Keratinocyte (primary cell): Measurements from ENCODE around the gene WNT7A.

Experiments used
- CTCF ChIP-seq, 3 experiments: IDR thresholded peaks in 1 of 3; conservative IDR thresholded peaks in 1 of 3; optimal IDR thresholded peaks in 1 of 3; 2 replicates in 2 of 3; 3 replicates in 1 of 3; pipeline versions ENCODE3 to v1.5.1; 2011; ENCODE audit warnings: low read length in 3 of 3, mild to moderate bottlenecking in 3 of 3, moderate library complexity in 2 of 3, control low read depth in 1 of 3, inconsistent platforms in 1 of 3; ENCODE audit not compliant: insufficient read depth in 2 of 3; ENCODE audit errors: extremely low read depth in 1 of 3
- EZH2 ChIP-seq: IDR thresholded peaks from one replicate; pipeline ENCODE4 v1.6.1; 2012; ENCODE audit warnings: inconsistent platforms, mild to moderate bottlenecking, low read length, moderate library complexity

- no peak for TF ChIP-seq CTCF (optimal IDR thresholded peaks at IDR 0.05 in 1 of 3, IDR thresholded peaks at IDR 0.05 in 1 of 3, conservative IDR thresholded peaks at IDR 0.05 in 1 of 3; ENCODE audit: extremely low read depth in 1 of 3, insufficient read depth in 2 of 3, low read length in 3 of 3)
- TF ChIP-seq EZH2 = no peak
Measured at GRCh38 chr3:13881536-13882410, 1.9 kb upstream of the WNT7A start.
